Duodenal mucosa (tissue), 2 donors: ENCODE data around the gene ZNF366.

Source experiments
- H3K27ac ChIP-seq: one replicate; pipeline ENCODE4 v1.7.0; 2013; ENCODE audit warnings: low read depth, low read length
- H3K27me3 ChIP-seq, 2 donors: one replicate each; pipeline ENCODE4 v1.7.0; 2013; ENCODE audit warnings: low read length in 2 of 2, control low read depth in 1 of 2; ENCODE audit not compliant: insufficient read depth in 2 of 2, control insufficient read depth in 1 of 2
- H3K36me3 ChIP-seq, 2 donors: one replicate each; pipeline ENCODE4 v1.7.0; 2013; ENCODE audit warnings: low read length in 2 of 2, control low read depth in 1 of 2; ENCODE audit not compliant: insufficient read depth in 2 of 2, control insufficient read depth in 1 of 2
- H3K4me1 ChIP-seq, 2 donors: one replicate each; pipeline ENCODE4 v1.7.0; 2013; ENCODE audit warnings: low read length in 2 of 2, control low read depth in 1 of 2; ENCODE audit not compliant: insufficient read depth in 2 of 2, control insufficient read depth in 1 of 2
- H3K4me3 ChIP-seq, 2 donors: one replicate each; pipeline ENCODE4 v1.7.0; 2013; ENCODE audit warnings: low read length in 2 of 2, low read depth in 1 of 2
- H3K9ac ChIP-seq, 2 donors: one replicate each; pipeline ENCODE4 v1.7.0; 2013; ENCODE audit warnings: low read length in 2 of 2, low read depth in 1 of 2
- H3K9me3 ChIP-seq, 2 donors: one replicate each; pipeline ENCODE4 v1.7.0; 2013; ENCODE audit warnings: low read length in 2 of 2, control low read depth in 1 of 2; ENCODE audit not compliant: control insufficient read depth in 1 of 2

ZNF366 gene

GRCh38 chr5:72459089-72459661 lies 48.0 kb downstream of the ZNF366 start:
- H3K4me3 ChIP-seq: no peak overlapping the region
- no peaks in the 10 kb centered on the region for H3K36me3 ChIP-seq
- peaks cover 12 to 13% of the 10 kb centered on the region in 2 donors for H3K4me1 ChIP-seq
- H3K27ac ChIP-seq: no peak overlapping the region
- H3K9me3 ChIP-seq: no peaks in the 10 kb centered on the region
- no peak overlapping the region for H3K9ac ChIP-seq
- no peaks in the 10 kb centered on the region for H3K27me3 ChIP-seq

DNA sequence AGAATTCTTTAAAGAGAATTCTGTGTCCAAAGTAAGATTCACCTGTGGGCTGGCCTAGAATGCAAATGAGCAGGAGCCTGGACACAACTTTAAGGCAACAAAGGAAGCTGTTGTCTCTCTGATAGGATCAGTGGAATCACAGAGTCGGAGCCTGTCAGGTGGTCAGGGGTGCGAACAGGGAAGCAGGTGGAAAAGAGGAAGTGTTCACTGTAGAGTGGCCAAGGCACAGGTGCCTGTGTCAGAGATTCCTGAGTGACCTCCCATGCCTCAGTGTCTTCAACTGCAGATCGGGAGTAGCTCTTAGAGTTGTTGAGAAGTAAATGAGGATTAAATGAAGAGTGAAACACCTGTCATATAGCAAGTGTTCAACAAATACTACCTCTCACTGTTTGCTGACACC lies 48.8 kb downstream of the ZNF366 start:
- Histone ChIP-seq H3K9me3 (no peaks in the 10 kb centered on the region), H3K27me3 (no peaks in the 10 kb centered on the region), H3K4me1 (peaks cover 15 to 17% of the 10 kb centered on the region in 2 donors), H3K27ac (no peak overlapping the region), H3K36me3 (no peaks in the 10 kb centered on the region), H3K4me3 (no peak overlapping the region), H3K9ac (no peak overlapping the region)

DNA sequence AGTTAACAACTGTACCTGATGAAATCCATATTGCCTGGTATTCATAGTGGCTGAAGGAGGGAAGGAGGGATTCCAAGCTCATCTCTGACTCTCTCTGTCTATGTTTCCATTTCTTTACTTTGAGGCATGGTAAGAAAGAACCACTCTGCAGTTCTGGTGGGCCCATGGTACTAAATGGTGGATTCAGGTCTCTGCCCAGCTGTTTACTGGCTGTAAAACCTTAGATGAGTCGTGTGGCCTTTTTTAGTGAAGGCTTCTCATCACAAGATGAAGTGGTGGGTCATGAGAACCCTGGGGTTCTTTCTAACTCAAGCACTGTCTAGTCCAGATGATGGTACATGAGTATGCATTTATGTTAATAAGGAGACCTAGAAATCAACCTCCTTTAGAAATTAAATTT lies 49.7 kb downstream of the ZNF366 start:
- no peak overlapping the region for H3K27ac ChIP-seq

GRCh38 chr5:72456391-72457074 lies 50.7 kb downstream of the ZNF366 start:
- H3K9me3 ChIP-seq: no peaks in the 10 kb centered on the region
- no peaks in the 10 kb centered on the region for H3K36me3 ChIP-seq
- peaks cover 33 to 34% of the 10 kb centered on the region in 2 donors for H3K4me1 ChIP-seq
- no peak overlapping the region for H3K27ac ChIP-seq
- H3K9ac ChIP-seq: no peak overlapping the region
- H3K27me3 ChIP-seq: no peaks in the 10 kb centered on the region
- H3K4me3 ChIP-seq: no peak overlapping the region

More for the DNA sequence above, 49.7 kb downstream of the ZNF366 start:
- Histone ChIP-seq H3K36me3 (no peaks in the 10 kb centered on the region), H3K4me3 (no peak overlapping the region), H3K9me3 (no peaks in the 10 kb centered on the region), H3K4me1 (peaks cover 24 to 25% of the 10 kb centered on the region in 2 donors), H3K27me3 (no peaks in the 10 kb centered on the region), H3K9ac (no peak overlapping the region)

DNA sequence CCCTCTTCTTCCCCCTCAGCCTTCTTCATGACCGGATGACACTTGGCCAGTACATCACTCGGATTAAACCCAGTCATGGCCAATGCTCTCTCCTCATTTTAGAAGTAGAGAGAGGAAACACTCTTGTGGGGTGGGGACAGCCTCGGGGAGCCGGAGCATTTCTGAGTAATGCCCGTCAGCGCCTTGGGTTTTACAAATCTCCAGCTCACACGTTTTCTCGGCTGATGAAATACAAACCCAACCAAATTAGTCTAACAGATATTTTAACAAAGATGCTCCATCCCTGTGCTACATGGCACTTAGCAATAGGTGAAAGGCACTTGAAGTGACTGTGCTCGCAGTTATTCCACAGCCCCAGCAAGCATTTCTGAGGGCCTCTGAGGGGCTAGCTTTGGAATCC lies 51.7 kb downstream of the ZNF366 start:
- H3K4me1 ChIP-seq: peaks cover 33 to 35% of the 10 kb centered on the region in 2 donors
- no peak overlapping the region for H3K4me3 ChIP-seq
- H3K9me3 ChIP-seq: no peaks in the 10 kb centered on the region
- H3K27ac ChIP-seq: no peak overlapping the region
- no peaks in the 10 kb centered on the region for H3K27me3 ChIP-seq
- no peaks in the 10 kb centered on the region for H3K36me3 ChIP-seq
- no peak overlapping the region for H3K9ac ChIP-seq

DNA sequence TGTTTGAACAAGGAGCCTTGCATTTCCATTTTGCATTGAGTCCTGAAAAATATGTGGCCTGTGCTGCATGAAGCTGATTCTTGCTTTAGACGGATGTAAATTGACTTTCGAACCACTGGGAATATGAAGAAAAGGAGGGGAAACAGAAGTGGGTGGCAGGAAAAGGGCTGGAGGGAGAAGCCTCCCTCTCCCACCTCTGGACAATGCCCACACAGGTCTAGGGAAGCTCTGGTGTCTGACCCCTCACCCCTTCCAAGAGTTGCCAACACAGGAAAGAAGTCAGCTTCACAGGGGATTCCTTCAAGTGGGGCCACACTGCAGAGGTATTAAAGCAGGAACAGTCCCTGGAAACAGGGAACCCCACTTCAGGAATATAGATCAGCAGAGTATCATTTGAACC lies 52.2 kb downstream of the ZNF366 start:
- no peaks in the 10 kb centered on the region for H3K36me3 ChIP-seq
- no peak overlapping the region for H3K27ac ChIP-seq
- H3K9me3 ChIP-seq: no peaks in the 10 kb centered on the region
- H3K9ac ChIP-seq: no peak overlapping the region
- no peak overlapping the region for H3K4me3 ChIP-seq
- H3K4me1 ChIP-seq: peaks cover 33 to 35% of the 10 kb centered on the region in 2 donors
- no peaks in the 10 kb centered on the region for H3K27me3 ChIP-seq

DNA sequence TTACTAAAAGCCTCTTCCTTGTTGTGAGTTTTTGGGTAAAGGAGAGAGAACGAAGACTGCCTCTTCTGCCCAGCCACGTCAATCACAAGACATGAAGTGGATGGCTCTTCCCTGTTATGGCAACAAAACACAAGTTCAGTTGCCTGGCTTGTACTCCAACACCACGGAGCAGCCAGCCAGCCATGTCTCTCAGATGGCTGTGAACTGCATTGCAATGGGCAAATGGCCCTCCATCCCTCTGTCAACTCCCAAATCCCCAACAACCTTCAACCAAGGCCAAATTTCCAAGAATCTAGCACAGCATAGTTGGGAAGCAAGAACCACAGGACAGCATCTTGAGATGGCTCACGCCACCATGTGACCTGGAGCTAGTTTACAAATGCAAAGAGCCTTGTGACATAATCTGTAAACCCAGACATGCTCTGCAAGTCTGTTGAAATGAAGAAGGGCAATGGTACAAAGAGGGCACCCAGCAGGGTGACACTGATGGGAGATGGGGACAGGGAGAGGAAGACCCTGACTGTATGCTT lies 53.9 kb downstream of the ZNF366 start:
- Histone ChIP-seq H3K36me3 (no peaks in the 10 kb centered on the region), H3K27me3 (no peaks in the 10 kb centered on the region), H3K27ac (peak overlapping the region; percentile 34), H3K4me1 (peaks cover 20 to 23% of the 10 kb centered on the region in 2 donors), H3K9me3 (no peaks in the 10 kb centered on the region), H3K4me3 (peak overlapping the region in 1 of 2 donors; percentile 36), H3K9ac (no peak overlapping the region)

GRCh38 chr5:72452515-72453245 lies 54.5 kb downstream of the ZNF366 start:
- H3K9me3 ChIP-seq: no peaks in the 10 kb centered on the region
- H3K27ac ChIP-seq: peak overlapping the region; percentile 71
- H3K4me1 ChIP-seq: peaks cover 20 to 23% of the 10 kb centered on the region in 2 donors
- H3K36me3 ChIP-seq: no peaks in the 10 kb centered on the region
- peak overlapping the region; percentile 15 to 36 for H3K4me3 ChIP-seq
- H3K9ac ChIP-seq: no peak overlapping the region
- no peaks in the 10 kb centered on the region for H3K27me3 ChIP-seq

- peak overlapping the region in 1 of 2 donors; percentile 15 for H3K4me3 ChIP-seq
- H3K4me1 ChIP-seq: peaks cover 20 to 23% of the 10 kb centered on the region in 2 donors
- H3K9ac ChIP-seq: no peak overlapping the region
Observed at GRCh38 chr5:72451741-72452505, 55.3 kb downstream of the ZNF366 start.

More at GRCh38 chr5:72451741-72452505, 55.3 kb downstream of the ZNF366 start:
- peak overlapping the region; percentile 71 for H3K27ac ChIP-seq
- H3K36me3 ChIP-seq: no peaks in the 10 kb centered on the region
- H3K27me3 ChIP-seq: no peaks in the 10 kb centered on the region
- H3K9me3 ChIP-seq: no peaks in the 10 kb centered on the region
